Urinary bladder (tissue), 4 donors: Measurements from ENCODE around the gene MTMR11. TPM values are rescaled to one million over a fixed set of nuclear protein-coding genes. Genes with fewer than 3 reads are reported as not detected.

ENCODE experiments used
- DNase-seq: peaks from one replicate; pipeline ENCODE4 v3.0.0-alpha.2; 2015; ENCODE audit errors: extremely low spot score
- H3K27ac ChIP-seq: one replicate; pipeline ENCODE4 v1.5.1; 2013; ENCODE audit warnings: low read depth, mild to moderate bottlenecking, moderate library complexity
- H3K36me3 ChIP-seq: one replicate; pipeline ENCODE4 v1.6.1; 2013; ENCODE audit warnings: mild to moderate bottlenecking, moderate library complexity; ENCODE audit not compliant: insufficient read depth
- H3K4me1 ChIP-seq: one replicate; pipeline ENCODE4 v1.6.1; 2013; ENCODE audit warnings: mild to moderate bottlenecking, moderate library complexity; ENCODE audit not compliant: insufficient read depth
- H3K4me3 ChIP-seq: one replicate; pipeline ENCODE4 v1.5.1; 2013; ENCODE audit warnings: low read depth, low read length
- WGBS: extraction: QIAGEN DNeasy Blood & Tissue Kit; methylation state at CpG from one replicate; pipeline ENCODE4 v1.1.7; 2013; 5-methylcytosine and 5-hydroxymethylcytosine counted together
- polyA plus RNA-seq: library from polyadenylated mRNA; stranded (reverse); fragments of 200-250 nt; gene quantifications from one replicate; pipeline ENCODE4 v1.2.3, GENCODE V29; 2013
- total RNA-seq: library from RNA; depleted of rRNA; stranded (reverse); fragments of >200 nt; gene quantifications from one replicate; pipeline ENCODE4 v1.2.3, GENCODE V29; 2014
- donor health status: healthy with polysubstance abuse.
- donor health status: healthy.

Gene MTMR11, protein sequence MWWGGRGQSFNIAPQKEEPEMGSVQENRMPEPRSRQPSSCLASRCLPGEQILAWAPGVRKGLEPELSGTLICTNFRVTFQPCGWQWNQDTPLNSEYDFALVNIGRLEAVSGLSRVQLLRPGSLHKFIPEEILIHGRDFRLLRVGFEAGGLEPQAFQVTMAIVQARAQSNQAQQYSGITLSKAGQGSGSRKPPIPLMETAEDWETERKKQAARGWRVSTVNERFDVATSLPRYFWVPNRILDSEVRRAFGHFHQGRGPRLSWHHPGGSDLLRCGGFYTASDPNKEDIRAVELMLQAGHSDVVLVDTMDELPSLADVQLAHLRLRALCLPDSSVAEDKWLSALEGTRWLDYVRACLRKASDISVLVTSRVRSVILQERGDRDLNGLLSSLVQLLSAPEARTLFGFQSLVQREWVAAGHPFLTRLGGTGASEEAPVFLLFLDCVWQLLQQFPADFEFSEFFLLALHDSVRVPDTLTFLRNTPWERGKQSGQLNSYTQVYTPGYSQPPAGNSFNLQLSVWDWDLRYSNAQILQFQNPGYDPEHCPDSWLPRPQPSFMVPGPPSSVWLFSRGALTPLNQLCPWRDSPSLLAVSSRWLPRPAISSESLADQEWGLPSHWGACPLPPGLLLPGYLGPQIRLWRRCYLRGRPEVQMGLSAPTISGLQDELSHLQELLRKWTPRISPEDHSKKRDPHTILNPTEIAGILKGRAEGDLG
- total RNA-seq (20.9 TPM), polyA plus RNA-seq (15.2 TPM)

DNA sequence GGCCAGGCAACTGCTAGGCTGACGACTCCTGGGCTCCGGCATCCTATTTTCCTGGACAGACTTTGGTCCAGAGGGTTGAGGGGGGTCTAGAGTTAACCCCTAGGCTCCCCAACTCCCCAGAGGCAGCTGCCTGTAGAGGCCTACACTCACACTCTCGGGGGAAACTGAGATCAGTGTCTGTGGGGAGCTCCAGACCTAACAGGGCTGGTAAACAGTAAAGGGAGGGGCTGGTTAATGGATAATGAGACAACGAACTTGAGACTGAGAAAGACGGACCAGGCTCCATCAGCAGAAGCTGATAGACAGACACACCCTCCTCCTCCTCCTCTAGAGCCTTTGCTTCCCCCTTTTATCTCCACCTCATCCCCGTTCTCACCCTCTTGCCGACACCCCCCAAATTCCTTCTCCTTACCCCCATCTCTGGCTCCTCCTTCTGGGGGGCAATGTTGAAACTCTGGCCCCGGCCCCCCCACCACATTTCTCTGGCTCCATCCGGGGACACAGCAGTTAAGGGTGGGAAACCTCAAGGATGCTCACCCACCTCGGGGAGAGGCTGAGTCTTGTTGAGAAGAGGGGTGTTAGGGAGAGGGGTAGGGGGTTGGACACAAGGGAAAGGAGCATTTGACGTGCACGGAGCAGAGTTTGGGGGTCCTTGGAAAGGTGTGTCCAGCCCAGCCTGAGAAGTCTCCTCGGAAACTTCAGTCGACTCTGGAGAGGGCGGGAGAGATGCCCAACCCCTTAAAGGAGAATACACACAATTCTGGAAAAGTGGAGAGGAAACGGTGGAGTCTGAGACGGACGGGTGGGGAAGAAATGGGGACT is at the start of gene MTMR11:
Gene MTMR11, minus strand, starts transcription at position 710 of the 822 bp plus-strand sequence. Its CDS starts 232 bp downstream, at position 478.
- Histone ChIP-seq H3K4me1 (no peaks in the 10 kb centered on the region), H3K27ac (peak within 1 kb of the TSS; percentile 49), H3K4me3 (peak within 1 kb of the TSS; percentile 41), H3K36me3 (no peaks in the 10 kb centered on the region)
- no peak for DNase-seq
- WGBS = 14% methylated on average over 18 of the region's 18 CpGs

DNA sequence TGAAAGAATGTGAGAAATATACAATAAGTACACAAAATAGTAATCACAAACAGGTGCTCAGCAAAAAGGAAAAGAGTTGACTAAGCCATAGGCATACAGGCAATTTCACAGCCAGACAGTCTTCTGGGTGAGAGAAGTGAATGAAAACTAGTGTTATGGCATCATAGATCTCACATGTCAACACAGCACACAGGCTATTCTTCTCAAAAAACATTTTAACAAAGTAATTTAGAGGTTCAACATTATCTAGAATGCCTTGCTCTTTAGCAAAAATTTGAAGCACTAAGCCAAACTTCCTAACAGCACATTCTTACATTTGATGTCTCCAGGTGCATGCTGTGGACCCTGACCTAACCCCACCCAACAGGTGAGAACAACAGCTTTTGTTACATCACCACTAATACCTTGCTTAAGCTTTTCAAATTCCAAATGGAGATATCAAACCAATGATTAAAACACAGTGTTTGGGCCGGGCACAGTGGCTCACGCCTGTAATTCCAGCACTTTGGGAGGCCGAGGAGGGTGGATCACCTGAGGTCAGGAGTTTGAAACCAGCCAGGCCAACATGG is 43.4 kb upstream of the MTMR11 start:
- WGBS = 94% methylated on average over 3 of the region's 3 CpGs
- Histone ChIP-seq H3K27ac (no peak overlapping the region), H3K36me3 (peaks cover 2% of the 10 kb centered on the region), H3K4me3 (no peak overlapping the region), H3K4me1 (no peaks in the 10 kb centered on the region)
- DNase-seq = no peak

DNA sequence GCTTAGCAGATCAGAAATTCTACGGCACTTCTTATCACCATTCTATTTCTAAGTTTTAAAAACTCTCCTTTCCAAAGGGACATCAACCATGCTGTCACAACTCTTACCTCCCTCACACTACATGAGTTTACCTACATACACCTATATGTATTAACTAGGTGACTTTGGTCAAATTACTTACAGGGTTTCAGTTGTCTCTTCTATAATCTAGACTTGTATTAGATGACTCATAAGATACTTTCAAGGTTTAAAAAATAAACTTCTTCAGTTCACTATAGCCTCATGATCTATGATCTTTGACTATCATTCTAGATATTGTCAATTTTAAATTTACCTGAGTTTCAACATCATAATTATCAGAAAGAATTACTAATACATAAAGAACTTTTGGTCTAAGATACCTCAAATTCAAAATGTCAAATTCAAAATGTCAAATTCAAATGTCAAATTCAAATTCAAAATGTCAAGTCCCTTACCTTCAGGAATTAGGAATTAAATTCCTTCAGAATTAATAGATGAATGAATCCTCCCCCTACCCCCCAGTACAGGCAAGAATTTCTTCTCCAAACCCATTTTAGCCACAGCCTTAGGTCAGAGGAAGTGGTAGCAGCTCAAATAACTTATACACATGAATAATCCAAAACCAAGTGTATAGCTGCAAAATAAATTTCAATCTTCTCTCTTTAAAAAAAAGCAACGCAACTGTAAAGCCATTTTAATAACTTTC is 42.7 kb upstream of the MTMR11 start:
- 93% methylated on average over 2 of the region's 2 CpGs for WGBS
- no peak overlapping the region for H3K27ac ChIP-seq
- no peak overlapping the region for H3K4me3 ChIP-seq
- no peak for DNase-seq
- no peaks in the 10 kb centered on the region for H3K4me1 ChIP-seq
- H3K36me3 ChIP-seq = peaks cover 2% of the 10 kb centered on the region

DNA sequence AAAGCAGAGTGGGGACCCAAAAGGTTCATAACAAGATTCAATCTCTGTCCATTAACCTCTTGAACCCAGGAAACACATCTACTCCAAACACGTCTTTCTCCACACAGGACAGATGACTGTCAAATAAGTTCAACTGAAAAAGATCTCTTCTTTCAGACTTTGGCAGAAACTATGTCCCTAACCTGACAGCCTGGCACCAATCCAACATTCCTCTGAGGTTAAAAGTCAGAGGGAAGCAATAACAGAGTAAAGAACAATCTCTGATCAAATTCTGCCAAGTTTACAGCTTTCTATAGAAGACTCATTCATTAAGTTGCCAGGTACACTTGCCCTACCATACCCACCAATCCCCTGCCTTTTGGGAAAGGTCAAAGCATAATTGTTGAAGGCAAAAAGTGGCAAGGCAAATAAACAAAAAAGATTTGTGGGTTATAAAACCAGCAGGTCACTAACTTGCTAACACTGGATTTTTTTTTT is 41.9 kb upstream of the MTMR11 start:
- DNase-seq = no peak
- WGBS = 74% methylated on average over 1 of the region's 1 CpG
- no peak overlapping the region for H3K27ac ChIP-seq
- H3K4me1 ChIP-seq = no peaks in the 10 kb centered on the region
- H3K36me3 ChIP-seq = peaks cover 2% of the 10 kb centered on the region
- no peak overlapping the region for H3K4me3 ChIP-seq

DNA sequence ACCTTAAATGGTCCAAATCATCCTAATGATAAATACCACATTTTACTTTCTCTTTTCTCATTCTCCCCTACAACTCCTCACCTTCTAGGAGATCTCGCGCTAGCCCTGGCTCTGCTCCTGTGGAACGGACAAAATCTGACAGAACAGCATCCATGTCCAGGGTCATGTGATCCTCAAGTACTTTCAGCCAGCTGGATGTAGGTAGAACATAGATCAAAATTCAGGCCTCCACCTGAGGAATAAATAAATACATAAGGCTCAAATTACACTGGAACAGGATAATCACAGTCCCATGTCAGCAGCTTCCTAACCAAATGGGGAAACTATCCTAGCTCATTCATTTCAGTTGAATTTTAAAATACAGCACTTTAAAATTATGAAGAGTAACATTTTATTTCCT is 40.7 kb upstream of the MTMR11 start:
- H3K27ac ChIP-seq = no peak overlapping the region
- DNase-seq = no peak
- no peaks in the 10 kb centered on the region for H3K4me1 ChIP-seq
- no peak overlapping the region for H3K4me3 ChIP-seq
- WGBS = 94% methylated on average over 3 of the region's 3 CpGs
- peaks cover 2% of the 10 kb centered on the region for H3K36me3 ChIP-seq

DNA sequence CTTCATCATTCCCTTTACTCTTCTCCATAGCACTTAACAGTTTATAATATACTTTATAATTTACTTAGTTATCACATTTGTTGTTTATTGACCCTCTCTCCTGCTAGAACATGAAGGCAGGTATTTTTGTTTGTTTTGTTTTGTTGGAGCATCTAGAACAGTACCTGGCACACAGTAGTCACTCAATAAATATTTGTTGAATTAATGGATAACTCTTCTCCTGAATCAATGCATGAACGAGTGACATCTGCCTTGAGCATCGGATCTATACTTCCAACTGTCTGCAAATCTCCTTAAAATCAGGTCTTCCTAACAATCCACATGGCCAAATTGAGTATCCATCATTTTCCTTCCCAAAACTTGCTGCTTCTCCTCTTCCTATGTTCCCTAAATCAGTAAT is 35.9 kb upstream of the MTMR11 start:
- WGBS = 96% methylated on average over 2 of the region's 2 CpGs
- Histone ChIP-seq H3K36me3 (peaks cover 10% of the 10 kb centered on the region), H3K27ac (no peak overlapping the region), H3K4me1 (no peaks in the 10 kb centered on the region), H3K4me3 (no peak overlapping the region)
- no peak for DNase-seq

DNA sequence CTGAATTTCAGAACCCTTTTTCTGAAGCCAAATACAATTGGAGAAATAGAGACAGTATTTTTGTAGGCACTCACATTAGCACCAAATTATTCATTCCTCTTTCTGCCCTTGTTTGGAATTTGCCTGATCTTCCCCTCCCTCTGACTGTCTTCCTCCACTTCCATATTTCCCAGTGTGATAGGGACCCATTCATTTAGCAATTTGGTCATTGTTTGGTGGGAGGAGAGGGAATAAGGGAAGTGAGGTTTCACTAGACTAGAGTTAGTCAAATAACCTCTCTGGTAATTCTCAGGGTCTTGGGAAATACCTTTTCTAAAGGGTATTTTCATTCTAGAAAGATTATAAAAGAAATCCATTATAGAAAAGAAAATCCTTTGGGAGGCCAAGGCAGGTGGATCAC is 31.0 kb upstream of the MTMR11 start:
- H3K27ac ChIP-seq = no peak overlapping the region
- H3K4me3 ChIP-seq = no peak overlapping the region
- peaks cover 11% of the 10 kb centered on the region for H3K36me3 ChIP-seq
- no peaks in the 10 kb centered on the region for H3K4me1 ChIP-seq
- DNase-seq = no peak

DNA sequence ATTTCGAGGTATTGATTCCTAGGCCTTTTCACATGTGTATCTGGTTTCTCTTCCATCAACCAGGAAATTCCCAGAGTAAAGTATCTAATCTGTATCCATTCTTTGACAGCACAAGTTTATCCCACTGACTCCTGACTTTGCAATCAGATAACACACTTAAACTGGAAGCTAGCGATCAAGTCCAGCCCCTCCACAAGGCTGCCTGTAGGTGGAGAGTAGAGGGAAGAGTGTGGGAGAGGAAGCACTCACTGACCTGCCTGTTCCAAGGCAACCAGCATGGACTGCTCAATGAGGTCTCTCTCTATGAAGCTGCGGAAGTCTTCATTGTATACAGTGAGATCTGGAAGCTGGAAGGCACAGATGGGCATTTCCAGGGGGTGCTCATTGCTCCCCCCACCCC is 30.4 kb upstream of the MTMR11 start:
- Histone ChIP-seq H3K36me3 (peaks cover 11% of the 10 kb centered on the region), H3K27ac (no peak overlapping the region), H3K4me3 (no peak overlapping the region), H3K4me1 (no peaks in the 10 kb centered on the region)
- 82% methylated on average over 3 of the region's 3 CpGs for WGBS
- no peak for DNase-seq

DNA sequence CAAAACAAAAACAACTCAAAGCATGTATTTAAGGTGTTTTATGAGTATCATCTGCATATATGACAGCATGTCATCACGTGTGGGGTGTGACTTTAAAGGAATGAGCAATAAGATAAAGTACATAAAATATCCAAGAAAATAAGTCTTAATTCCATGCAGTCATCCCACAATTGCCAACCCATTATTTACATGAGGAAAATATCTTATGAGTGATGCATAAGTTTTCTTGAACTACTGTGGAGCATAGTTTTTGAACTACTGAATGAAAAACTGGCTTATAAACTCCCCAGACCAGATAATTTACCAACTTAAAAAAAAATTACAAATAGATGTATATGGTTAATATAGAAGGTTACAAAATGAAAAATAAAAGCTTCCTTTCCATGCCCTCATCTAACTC is 29.7 kb upstream of the MTMR11 start:
- Histone ChIP-seq H3K4me1 (no peaks in the 10 kb centered on the region), H3K36me3 (peaks cover 9% of the 10 kb centered on the region), H3K27ac (no peak overlapping the region), H3K4me3 (no peak overlapping the region)
- WGBS = 66% methylated on average over 1 of the region's 1 CpG
- DNase-seq = no peak

DNA sequence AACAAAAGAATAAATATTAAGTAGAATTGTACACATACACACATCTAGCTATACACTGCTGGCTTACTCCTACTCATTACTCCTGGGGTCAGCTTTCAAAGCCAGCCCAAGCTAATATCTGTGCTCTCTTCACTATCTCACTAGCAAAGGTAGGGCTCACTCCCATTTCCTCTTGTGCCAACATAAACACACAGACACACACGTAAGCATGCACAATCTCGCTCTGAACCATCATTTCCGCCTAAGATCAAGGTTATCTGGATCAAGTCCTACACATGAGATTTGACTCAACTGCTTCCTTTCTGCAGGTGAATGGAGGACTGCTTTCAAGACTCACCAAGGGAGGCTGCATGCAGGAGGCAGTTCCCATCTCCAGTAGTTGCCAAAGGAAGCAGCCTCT is 28.8 kb upstream of the MTMR11 start:
- Histone ChIP-seq H3K4me3 (no peak overlapping the region), H3K4me1 (no peaks in the 10 kb centered on the region), H3K27ac (no peak overlapping the region), H3K36me3 (peaks cover 7% of the 10 kb centered on the region)
- 83% methylated on average over 3 of the region's 3 CpGs for WGBS
- no peak for DNase-seq

DNA sequence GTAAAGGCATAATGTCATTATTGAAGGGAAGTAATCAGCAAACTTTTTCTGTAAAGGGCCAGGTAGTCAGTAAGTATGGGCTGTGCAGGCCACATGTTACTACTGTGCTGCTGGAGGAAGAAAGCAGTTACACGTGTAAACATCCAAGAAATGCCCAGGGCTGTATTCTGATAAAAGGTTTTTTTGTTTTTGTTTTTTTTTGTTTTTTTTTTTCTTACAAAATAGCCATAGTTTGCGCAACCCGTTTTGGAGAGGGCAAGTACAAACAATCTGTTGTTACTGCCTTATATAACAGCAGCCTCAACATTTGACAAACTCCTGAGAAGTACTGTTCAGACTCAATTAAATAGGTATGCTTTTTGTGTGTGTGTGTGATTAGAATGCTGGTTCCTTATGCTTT is 26.7 kb upstream of the MTMR11 start:
- 59% methylated on average over 3 of the region's 3 CpGs for WGBS
- Histone ChIP-seq H3K4me3 (no peak overlapping the region), H3K4me1 (no peaks in the 10 kb centered on the region), H3K36me3 (peaks cover 5% of the 10 kb centered on the region), H3K27ac (no peak overlapping the region)
- no peak for DNase-seq

DNA sequence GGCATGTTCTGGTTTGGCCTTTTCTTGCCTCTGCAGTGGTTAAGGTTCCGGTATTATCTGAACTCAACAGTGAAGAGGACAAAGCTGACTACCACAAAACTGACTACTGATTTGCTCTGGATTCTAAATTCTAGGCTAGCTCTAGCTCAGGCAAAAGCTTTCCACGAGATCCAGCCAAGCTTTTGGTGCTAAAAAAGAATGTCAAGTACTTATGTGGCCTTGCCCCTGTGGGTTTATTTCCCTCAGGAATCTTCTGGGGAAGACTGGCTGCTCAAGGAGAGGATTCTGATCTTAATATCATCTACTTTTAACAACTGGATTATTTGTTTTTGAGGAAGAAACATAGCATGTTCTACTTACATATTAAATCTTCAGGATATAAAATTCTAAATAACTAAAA is 26.1 kb upstream of the MTMR11 start:
- DNase-seq = no peak
- H3K27ac ChIP-seq = peak overlapping the region; percentile 61
- WGBS = 76% methylated on average over 2 of the region's 2 CpGs
- no peaks in the 10 kb centered on the region for H3K4me1 ChIP-seq
- H3K4me3 ChIP-seq = no peak overlapping the region
- peaks cover 8% of the 10 kb centered on the region for H3K36me3 ChIP-seq
